ENCODE data around the gene VPS8. TPM values are rescaled to one million over a fixed set of nuclear protein-coding genes. Genes with fewer than 3 reads are reported as not detected.

The VPS8 gene
- total RNA-seq, 1 donor from 2014 or later: 94.5 TPM

DNA sequence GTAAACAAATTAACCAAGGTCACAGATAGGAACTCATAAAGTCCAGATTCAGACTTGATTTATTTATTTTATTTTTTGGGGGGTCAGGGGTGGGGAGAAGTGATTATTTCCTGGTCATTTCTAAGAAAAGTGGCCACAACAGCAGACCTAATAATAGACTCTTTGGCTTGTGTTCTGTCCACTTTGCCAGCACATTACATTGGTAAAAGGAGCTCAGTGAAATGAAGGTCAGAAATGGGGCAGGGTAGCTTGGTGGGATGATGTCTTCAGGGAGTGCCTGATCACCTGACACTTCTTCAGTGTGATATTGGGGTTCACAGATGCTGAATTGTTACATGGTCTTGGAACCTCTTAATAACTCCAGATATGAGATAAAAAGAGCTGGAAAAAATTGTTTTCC, 10.1 kb downstream of the VPS8 start:
- Mint-ChIP-seq H3K27me3 (ENCODE audit: unreplicated experiment) (no peaks in the 10 kb centered on the region), H3K9me3 (ENCODE audit: unreplicated experiment) (no peaks in the 10 kb centered on the region), H3K4me3 (ENCODE audit: unreplicated experiment) (no peak overlapping the region), H3K27ac (ENCODE audit: unreplicated experiment) (no peak overlapping the region), H3K36me3 (ENCODE audit: unreplicated experiment) (no peaks in the 10 kb centered on the region), H3K4me1 (ENCODE audit: low read depth, unreplicated experiment) (no peaks in the 10 kb centered on the region)
- no peak for TF ChIP-seq CTCF (IDR thresholded peaks at IDR 0.05; ENCODE audit: partially characterized antibody, unreplicated experiment)
- no peak for DNase-seq

- Mint-ChIP-seq H3K4me3 (ENCODE audit: unreplicated experiment) (no peak overlapping the region), H3K27me3 (ENCODE audit: unreplicated experiment) (no peaks in the 10 kb centered on the region), H3K27ac (ENCODE audit: unreplicated experiment) (no peak overlapping the region), H3K9me3 (ENCODE audit: unreplicated experiment) (no peaks in the 10 kb centered on the region), H3K36me3 (ENCODE audit: unreplicated experiment) (peaks cover 1% of the 10 kb centered on the region), H3K4me1 (ENCODE audit: low read depth, unreplicated experiment) (no peaks in the 10 kb centered on the region)
- TF ChIP-seq CTCF (IDR thresholded peaks at IDR 0.05; ENCODE audit: partially characterized antibody, unreplicated experiment): no peak
- no peak for DNase-seq
These were observed 10.7 kb downstream of the VPS8 start for GRCh38 chr3:184822654-184823053.

DNA sequence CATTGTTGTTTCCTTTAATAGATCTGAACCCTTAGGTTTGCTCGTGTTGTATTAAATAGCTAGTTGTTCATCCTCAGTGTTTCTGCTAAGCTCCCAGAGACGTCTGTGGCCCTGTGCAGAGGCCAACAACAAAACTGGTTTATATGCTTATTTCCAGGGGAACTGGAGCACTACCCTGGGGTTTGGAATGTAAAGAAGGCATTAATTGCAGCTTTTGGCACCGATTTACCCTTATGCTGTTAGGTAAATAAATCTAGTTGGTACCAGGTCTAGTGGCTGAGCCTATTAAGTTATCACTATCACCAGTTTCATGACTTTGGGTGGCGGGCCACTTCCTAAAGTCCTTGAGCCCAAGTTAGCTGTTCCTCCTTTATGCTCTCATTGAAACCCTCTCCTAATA, 12.0 kb downstream of the VPS8 start:
- Mint-ChIP-seq H3K4me1 (ENCODE audit: low read depth, unreplicated experiment) (no peaks in the 10 kb centered on the region), H3K27ac (ENCODE audit: unreplicated experiment) (no peak overlapping the region), H3K36me3 (ENCODE audit: unreplicated experiment) (peaks cover 4% of the 10 kb centered on the region), H3K4me3 (ENCODE audit: unreplicated experiment) (no peak overlapping the region), H3K9me3 (ENCODE audit: unreplicated experiment) (no peaks in the 10 kb centered on the region), H3K27me3 (ENCODE audit: unreplicated experiment) (no peaks in the 10 kb centered on the region)
- DNase-seq: no peak
- no peak for TF ChIP-seq CTCF (IDR thresholded peaks at IDR 0.05; ENCODE audit: partially characterized antibody, unreplicated experiment)

- Mint-ChIP-seq H3K36me3 (ENCODE audit: unreplicated experiment) (peaks cover 4% of the 10 kb centered on the region), H3K27ac (ENCODE audit: unreplicated experiment) (no peak overlapping the region), H3K4me1 (ENCODE audit: low read depth, unreplicated experiment) (no peaks in the 10 kb centered on the region), H3K27me3 (ENCODE audit: unreplicated experiment) (no peaks in the 10 kb centered on the region), H3K4me3 (ENCODE audit: unreplicated experiment) (no peak overlapping the region), H3K9me3 (ENCODE audit: unreplicated experiment) (no peaks in the 10 kb centered on the region)
- DNase-seq: no peak
- no peak for TF ChIP-seq CTCF (IDR thresholded peaks at IDR 0.05; ENCODE audit: partially characterized antibody, unreplicated experiment)
These were observed 13.3 kb downstream of the VPS8 start for GRCh38 chr3:184825121-184825820.

GRCh38 chr3:184827572-184827971, 15.6 kb downstream of the VPS8 start:
- Mint-ChIP-seq H3K4me1 (ENCODE audit: low read depth, unreplicated experiment) (no peaks in the 10 kb centered on the region), H3K27ac (ENCODE audit: unreplicated experiment) (no peak overlapping the region), H3K4me3 (ENCODE audit: unreplicated experiment) (no peak overlapping the region), H3K9me3 (ENCODE audit: unreplicated experiment) (peaks cover 3% of the 10 kb centered on the region), H3K27me3 (ENCODE audit: unreplicated experiment) (no peaks in the 10 kb centered on the region), H3K36me3 (ENCODE audit: unreplicated experiment) (peaks cover 14% of the 10 kb centered on the region)
- DNase-seq: no peak
- no peak for TF ChIP-seq CTCF (IDR thresholded peaks at IDR 0.05; ENCODE audit: partially characterized antibody, unreplicated experiment)

Measured in glutamatergic neuron (in vitro differentiated cells).